ENCODE data around the gene MCTP2.

The MCTP2 gene, protein sequence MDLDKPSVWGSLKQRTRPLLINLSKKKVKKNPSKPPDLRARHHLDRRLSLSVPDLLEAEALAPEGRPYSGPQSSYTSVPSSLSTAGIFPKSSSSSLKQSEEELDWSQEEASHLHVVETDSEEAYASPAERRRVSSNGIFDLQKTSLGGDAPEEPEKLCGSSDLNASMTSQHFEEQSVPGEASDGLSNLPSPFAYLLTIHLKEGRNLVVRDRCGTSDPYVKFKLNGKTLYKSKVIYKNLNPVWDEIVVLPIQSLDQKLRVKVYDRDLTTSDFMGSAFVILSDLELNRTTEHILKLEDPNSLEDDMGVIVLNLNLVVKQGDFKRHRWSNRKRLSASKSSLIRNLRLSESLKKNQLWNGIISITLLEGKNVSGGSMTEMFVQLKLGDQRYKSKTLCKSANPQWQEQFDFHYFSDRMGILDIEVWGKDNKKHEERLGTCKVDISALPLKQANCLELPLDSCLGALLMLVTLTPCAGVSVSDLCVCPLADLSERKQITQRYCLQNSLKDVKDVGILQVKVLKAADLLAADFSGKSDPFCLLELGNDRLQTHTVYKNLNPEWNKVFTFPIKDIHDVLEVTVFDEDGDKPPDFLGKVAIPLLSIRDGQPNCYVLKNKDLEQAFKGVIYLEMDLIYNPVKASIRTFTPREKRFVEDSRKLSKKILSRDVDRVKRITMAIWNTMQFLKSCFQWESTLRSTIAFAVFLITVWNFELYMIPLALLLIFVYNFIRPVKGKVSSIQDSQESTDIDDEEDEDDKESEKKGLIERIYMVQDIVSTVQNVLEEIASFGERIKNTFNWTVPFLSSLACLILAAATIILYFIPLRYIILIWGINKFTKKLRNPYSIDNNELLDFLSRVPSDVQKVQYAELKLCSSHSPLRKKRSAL

GRCh38 chr15:94230883-94231722, at the start of gene MCTP2:
TSS of gene MCTP2 (plus strand) at chr15:94231561. CDS start at chr15:94298266, 66,705 bp downstream.
- peak; percentile 17 for DNase-seq (ENCODE audit: low read depth)

GRCh38 chr15:94182883-94183282, 48.5 kb upstream of the MCTP2 start:
- no peak for DNase-seq (ENCODE audit: low read depth)

DNA sequence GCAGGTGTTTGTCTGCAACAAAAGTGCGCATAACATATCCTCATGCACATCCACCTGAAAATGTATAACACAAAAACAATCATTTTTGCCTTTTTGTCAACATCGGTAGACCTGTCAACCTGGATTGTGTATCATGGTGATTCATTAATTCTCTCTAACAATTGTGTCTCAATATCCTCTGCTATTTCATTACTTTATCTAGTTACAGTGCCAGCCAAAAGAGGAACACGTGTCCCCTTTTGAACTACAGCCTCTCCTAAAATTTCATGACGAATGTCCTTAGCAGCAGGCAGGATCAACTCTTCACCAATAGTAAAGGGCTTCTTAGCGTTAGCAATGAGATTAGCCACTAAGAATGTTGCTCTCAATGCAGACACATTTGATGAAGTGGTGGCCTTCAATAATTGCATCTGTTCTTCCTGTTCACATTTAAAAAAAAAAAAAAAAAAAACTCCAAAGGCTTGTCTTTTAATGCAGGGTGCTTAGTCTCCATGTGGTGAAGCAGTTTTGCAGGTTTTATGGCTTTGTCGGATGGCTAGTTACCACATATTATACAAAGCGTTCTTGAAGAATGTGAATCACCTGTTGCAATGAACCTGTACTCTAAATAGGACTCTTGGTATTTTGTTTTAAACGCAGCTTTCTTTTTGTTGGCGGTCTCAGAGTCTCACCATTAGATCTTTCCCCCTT, 45.7 kb upstream of the MCTP2 start:
- DNase-seq (ENCODE audit: low read depth), result no peak

GRCh38 chr15:94186770-94187331, 44.5 kb upstream of the MCTP2 start:
- DNase-seq (ENCODE audit: low read depth), result no peak

DNA sequence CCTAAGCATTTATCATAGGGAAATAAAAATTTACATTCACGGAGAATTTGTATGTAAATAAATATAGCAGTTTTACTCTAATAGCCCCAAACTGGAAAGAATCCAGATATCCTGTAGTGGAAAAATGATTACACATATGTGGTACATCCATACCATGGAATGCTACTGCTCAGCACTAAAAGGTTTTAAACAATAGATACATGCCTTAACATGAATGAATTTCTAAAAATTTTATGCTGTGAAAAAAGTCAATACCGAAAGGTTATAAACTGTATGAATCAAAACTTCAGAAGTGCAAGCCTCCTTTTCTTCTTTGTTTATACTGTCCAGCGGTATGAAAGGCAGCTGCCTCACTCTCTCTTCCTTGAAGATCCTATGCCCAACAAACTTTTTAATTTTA, 37.5 kb upstream of the MCTP2 start:
- DNase-seq (ENCODE audit: low read depth), result no peak

- DNase-seq (ENCODE audit: low read depth), result no peak
These were observed 34.8 kb upstream of the MCTP2 start for GRCh38 chr15:94196531-94196930.

DNA sequence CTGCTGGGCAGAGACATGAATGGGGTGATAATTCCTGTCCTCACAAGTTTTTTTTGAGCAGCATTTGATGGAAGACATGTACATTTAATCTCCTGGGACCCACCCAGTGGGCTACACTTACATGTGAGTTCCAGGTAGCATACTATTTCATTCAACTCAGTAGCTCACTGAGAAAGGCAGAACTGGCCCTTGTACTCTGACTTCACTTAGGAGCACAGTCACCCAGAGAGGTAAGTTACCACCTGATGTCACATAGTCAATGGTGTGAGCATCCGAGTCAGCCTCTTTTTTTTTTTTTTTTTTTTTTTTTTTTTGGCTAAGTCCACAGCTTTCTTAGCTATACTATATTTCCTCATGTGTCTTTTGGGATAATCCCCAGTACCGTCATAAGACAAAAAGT, 32.7 kb upstream of the MCTP2 start:
- DNase-seq (ENCODE audit: low read depth), result no peak

- DNase-seq (ENCODE audit: low read depth), result no peak
These were observed 31.6 kb upstream of the MCTP2 start for GRCh38 chr15:94199725-94200124.

- no peak for DNase-seq (ENCODE audit: low read depth)
These were observed 28.1 kb upstream of the MCTP2 start for GRCh38 chr15:94203306-94203705.

- no peak for DNase-seq (ENCODE audit: low read depth)
These were observed 26.0 kb upstream of the MCTP2 start for GRCh38 chr15:94205366-94205765.

DNA sequence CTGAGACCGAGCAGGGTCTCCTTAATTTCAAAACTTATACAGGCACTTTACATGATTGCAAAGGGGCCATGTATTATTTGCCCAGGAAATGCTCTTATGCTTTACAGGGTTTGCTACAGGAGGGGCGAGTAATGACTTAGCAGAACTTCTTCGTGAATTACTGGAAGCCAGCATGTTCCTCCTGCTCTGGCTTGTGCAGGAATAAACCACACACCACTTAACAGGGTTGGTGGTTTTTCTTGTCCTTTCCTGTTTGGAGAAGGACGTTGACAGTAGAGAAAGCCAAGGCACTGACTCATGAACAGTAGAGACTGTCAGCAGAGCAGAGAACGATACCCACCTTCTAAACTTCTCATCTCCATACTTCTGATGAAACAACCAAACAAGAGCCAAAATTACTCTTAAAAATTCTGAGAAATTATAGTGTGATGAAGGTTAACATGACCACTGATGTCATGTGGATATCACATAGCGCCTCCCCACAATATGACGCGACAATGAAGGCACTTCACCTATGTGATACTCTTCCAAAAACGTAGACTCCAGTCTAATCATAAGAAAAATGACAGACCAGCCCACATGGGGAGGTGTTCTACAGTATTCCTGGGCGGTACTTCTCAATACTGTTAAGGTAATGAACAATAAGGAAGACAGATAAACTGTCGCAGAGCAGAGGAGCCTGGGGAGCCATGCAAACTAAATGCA, 24.7 kb upstream of the MCTP2 start:
- peak; percentile 28 for DNase-seq (ENCODE audit: low read depth)

DNA sequence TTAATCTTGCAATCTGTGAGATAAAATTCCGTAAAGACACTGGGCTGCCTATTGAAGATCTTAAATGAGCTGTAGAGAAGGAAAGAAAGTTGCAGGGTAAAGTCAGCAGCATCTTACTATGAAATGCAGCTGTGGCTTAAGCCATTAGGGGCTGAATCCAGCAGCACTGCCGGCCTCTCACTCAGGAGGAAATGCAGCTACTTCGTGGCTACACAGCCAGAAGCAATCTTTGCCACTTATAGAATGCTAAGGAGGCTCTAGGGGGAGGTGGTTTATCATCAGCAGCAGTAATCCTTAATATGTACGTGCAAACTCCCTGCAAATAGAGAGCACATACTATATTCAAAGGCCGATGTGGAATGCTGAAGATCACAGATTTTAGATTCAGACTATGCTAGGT, 19.1 kb upstream of the MCTP2 start:
- DNase-seq (ENCODE audit: low read depth), result no peak

DNA sequence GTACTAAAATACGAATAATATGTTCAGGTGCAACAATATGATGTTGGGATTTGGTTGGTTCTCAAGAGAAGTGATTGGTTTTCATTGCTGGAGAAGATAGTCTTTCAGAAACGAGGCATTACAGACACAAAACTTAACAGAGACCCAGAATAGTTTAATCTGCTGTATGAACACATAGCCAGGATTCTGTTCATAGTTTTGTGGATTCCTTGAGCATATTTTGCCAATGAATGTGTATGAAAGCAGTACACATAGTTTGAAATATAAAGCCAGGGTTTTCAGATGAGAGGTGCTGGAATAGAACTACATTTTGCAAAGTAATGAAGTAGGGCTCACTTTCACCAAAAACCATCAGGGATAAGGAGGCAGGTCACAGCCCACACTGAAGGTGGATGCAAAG, 5.7 kb upstream of the MCTP2 start:
- DNase-seq (ENCODE audit: low read depth), result no peak

DNA sequence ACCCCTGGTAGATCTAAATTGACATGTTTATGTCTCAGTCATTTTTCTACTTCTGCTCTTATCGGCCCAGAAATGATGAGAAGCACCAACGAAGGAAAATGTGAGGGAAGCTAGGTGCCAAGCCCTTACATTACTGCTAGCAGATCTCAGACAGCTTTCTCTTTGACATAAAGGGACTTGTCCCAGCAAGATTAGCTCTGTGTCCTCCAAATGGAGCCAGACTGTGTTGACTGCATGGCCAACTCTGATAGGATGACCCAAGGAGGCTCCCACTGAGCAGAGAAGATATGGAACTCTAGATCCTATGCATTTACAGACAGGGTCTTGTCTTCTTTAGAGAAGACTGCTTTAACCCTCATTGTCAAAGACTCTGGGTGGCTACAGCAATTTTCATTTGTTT, 2.8 kb upstream of the MCTP2 start:
- DNase-seq (ENCODE audit: low read depth), result no peak

DNA sequence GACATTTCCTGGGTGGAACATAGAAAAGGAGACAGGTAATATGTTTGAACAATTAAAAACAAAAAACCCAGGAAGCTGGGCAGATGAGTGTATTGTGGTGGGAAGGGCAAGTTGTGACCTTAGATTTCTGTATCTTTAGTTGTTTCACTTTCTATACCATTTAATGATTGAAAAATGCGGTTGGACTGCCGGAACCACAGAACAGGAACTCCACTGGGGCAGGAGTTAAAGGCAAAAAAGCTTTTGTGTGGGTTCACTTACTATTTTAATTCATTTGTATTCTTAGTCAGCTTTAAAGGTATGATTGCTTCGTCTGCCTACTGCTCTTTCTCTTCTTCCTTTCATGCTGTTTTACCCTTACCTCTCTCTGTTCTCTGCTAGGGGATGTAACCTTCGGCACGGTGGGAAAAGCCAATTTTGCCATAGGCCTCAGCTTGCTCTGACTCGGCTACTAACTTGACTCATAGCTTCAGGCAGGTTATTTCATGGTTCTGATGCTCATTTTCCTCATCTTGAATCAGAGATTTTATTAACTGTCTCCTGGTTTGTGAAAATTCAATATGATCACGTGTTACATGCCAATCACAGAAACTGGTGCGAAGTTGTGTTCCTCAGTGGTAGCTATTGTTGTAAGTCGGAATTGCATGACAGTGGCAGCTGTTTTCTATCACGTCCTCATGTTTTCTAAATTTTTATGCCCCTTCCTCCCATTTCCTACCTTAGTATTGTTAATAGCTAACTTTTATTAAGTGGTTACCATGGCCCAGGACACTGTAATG, 1.6 kb upstream of the MCTP2 start:
- DNase-seq (ENCODE audit: low read depth), result no peak

GRCh38 chr15:94230431-94230882, 904 bp upstream of the MCTP2 start:
- no peak for DNase-seq (ENCODE audit: low read depth)

GRCh38 chr15:94231723-94232468, 535 bp downstream of the MCTP2 start:
- no peak for DNase-seq (ENCODE audit: low read depth)

DNA sequence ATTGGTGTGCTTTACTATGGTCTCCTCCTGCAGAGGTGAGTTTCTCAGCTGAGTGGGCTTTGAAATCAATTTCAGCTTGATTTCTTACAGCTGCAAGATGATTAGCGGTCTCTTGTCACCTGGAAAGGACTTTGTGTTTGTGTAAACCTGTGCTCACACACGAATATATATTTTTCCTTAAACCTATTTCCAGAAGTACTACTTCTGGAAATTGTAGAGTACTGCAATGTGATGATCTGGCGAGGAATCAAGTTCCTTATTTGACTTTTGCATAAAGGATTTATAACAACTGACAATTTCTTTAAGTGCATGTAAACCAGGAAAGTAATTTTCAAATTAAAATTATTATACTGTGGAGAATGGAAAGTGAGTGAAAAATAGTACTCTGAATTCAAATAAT, 2.1 kb downstream of the MCTP2 start:
- no peak for DNase-seq (ENCODE audit: low read depth)

- no peak for DNase-seq (ENCODE audit: low read depth)
These were observed 2.9 kb downstream of the MCTP2 start for GRCh38 chr15:94234300-94234699.

Data from GM04503 (cell line).